Thoracic aorta (tissue), 2 donors: ENCODE results near the gene KCNIP1. TPM values are rescaled to one million over a fixed set of nuclear protein-coding genes. Genes with fewer than 3 reads are reported as not detected.

ENCODE experiments used
- ATAC-seq: fragments of 150-250 bp; one replicate; pipeline ENCODE4 v1.8.0; 2017; ENCODE audit warnings: low read depth; ENCODE audit not compliant: insufficient number of reproducible peaks, low FRiP score
- DNase-seq: peaks from one replicate; pipeline ENCODE4 v3.0.0-alpha.2; 2020; ENCODE audit warnings: low spot score
- H3K27ac ChIP-seq, 2 donors: fragments of 200-600 bp; sonication (generic); 1 replicate in 1 of 2; 2 replicates in 1 of 2; pipeline ENCODE4 v1.5.1; 2016; ENCODE audit warnings: mild to moderate bottlenecking in 2 of 2, moderate library complexity in 2 of 2
- H3K27me3 ChIP-seq: fragments of 200-600 bp; sonication (generic); replicated peaks from 2 replicates; pipeline ENCODE4 v1.6.0; 2016; ENCODE audit warnings: mild to moderate bottlenecking; ENCODE audit not compliant: insufficient read depth
- H3K36me3 ChIP-seq: fragments of 200-600 bp; sonication (generic); one replicate; pipeline ENCODE4 v1.5.1; 2016
- H3K4me1 ChIP-seq, 2 donors: fragments of 200-600 bp; sonication (generic); 1 replicate in 1 of 2; 2 replicates in 1 of 2; pipeline versions ENCODE4 v1.5.1 to v1.6.0; 2016; ENCODE audit warnings: low read depth in 2 of 2, mild to moderate bottlenecking in 1 of 2; ENCODE audit not compliant: control insufficient read depth in 1 of 2
- H3K4me3 ChIP-seq: fragments of 200-600 bp; sonication (generic); 2 replicates; pipeline ENCODE4 v1.5.1; 2016; ENCODE audit warnings: mild to moderate bottlenecking
- H3K9me3 ChIP-seq: fragments of 200-600 bp; sonication (generic); 2 replicates; pipeline ENCODE4 v1.5.1; 2016
- total RNA-seq, 2 donors: library from RNA; depleted of rRNA; stranded (reverse); fragments of >200 nt; gene quantifications; one replicate each; pipeline versions ENCODE4 v1.1.0 to v1.2.3, GENCODE V29; 2016
- TF ChIP-seq, protein P1 (sequence below): fragments of 200-600 bp; sonication (generic); IDR thresholded peaks from one replicate; pipeline ENCODE4 v1.5.1; 2019; ENCODE audit warnings: antibody characterized with exemption

Gene KCNIP1
- total RNA-seq, 2 donors from 2014 or later = not detected

DNA sequence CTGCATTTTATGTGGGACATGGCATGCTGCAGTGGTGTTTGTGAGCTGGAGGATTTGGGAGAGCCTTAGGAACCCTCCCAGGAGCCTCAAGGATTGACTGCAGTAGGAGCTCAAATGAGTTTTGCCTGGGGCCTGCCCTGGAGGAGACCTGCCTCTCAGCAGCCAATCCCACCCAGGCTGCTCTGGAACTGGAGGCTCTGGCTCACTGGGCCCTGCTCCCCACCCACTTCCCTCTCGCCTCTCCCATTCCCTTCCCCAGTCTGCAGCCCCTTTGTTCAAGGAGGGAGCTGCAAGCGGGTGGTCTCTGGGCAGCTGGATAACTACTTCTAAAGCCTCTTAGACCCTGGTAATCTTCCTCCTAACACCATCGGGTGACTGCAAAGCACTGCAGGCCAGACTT lies 24.2 kb downstream of the KCNIP1 start:
- Histone ChIP-seq H3K27ac (no peak overlapping the region), H3K4me3 (no peak overlapping the region), H3K36me3 (no peaks in the 10 kb centered on the region), H3K9me3 (no peaks in the 10 kb centered on the region), H3K4me1 (no peaks in the 10 kb centered on the region), H3K27me3 (no peaks in the 10 kb centered on the region)
- no peak for DNase-seq
- ATAC-seq = no peak
- TF ChIP-seq, protein P1, sequence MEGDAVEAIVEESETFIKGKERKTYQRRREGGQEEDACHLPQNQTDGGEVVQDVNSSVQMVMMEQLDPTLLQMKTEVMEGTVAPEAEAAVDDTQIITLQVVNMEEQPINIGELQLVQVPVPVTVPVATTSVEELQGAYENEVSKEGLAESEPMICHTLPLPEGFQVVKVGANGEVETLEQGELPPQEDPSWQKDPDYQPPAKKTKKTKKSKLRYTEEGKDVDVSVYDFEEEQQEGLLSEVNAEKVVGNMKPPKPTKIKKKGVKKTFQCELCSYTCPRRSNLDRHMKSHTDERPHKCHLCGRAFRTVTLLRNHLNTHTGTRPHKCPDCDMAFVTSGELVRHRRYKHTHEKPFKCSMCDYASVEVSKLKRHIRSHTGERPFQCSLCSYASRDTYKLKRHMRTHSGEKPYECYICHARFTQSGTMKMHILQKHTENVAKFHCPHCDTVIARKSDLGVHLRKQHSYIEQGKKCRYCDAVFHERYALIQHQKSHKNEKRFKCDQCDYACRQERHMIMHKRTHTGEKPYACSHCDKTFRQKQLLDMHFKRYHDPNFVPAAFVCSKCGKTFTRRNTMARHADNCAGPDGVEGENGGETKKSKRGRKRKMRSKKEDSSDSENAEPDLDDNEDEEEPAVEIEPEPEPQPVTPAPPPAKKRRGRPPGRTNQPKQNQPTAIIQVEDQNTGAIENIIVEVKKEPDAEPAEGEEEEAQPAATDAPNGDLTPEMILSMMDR = no peak

DNA sequence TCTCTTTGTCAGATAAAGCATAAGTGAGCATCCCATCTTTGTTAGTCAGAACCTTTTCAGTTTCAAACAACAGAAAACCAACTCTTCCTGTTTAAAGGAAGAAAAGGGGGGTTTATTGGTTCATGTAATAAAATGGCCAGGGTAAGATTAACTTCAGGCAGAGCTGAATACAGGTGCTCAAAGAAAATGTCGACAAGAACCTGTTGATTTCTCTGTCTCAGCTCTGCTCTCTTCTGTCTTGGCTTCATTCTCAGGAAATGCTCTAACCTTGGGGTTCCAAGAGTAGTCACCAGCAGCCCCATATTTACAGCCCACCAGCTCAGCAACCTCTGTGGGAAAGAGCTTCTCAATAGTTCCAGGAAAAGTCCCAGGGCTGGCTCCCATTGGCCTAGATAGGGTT lies 25.2 kb downstream of the KCNIP1 start:
- no peak overlapping the region for H3K27ac ChIP-seq
- H3K4me3 ChIP-seq = no peak overlapping the region
- DNase-seq = no peak
- H3K27me3 ChIP-seq = no peaks in the 10 kb centered on the region
- H3K36me3 ChIP-seq = no peaks in the 10 kb centered on the region
- no peak for ATAC-seq
- TF ChIP-seq, protein P1 = no peak
- no peaks in the 10 kb centered on the region for H3K9me3 ChIP-seq
- H3K4me1 ChIP-seq = no peaks in the 10 kb centered on the region

DNA sequence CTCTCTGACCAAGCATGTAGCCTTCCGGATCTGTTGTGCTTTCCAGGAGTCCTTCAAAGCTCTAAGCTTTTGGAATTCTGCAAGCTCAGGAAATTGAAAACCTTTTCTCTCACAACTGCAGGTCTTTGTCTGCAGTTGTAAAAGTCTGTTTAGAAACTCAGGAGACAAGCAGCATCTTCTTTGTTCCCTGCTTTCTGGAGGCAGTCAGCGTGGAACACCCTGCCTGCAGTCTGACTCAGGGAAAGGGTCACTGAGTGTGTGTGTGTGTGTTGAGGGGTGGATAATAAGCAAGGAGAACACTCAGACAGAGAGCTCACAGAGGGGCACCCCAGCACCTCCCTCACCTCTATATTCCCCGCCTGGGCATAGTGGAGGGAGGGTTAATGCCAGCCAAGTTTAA lies 29.1 kb downstream of the KCNIP1 start:
- no peaks in the 10 kb centered on the region for H3K36me3 ChIP-seq
- ATAC-seq (no peak), DNase-seq (no peak)
- no peaks in the 10 kb centered on the region for H3K4me1 ChIP-seq
- TF ChIP-seq, protein P1 = no peak
- no peak overlapping the region for H3K27ac ChIP-seq
- no peaks in the 10 kb centered on the region for H3K9me3 ChIP-seq
- H3K4me3 ChIP-seq = no peak overlapping the region
- H3K27me3 ChIP-seq = no peaks in the 10 kb centered on the region

DNA sequence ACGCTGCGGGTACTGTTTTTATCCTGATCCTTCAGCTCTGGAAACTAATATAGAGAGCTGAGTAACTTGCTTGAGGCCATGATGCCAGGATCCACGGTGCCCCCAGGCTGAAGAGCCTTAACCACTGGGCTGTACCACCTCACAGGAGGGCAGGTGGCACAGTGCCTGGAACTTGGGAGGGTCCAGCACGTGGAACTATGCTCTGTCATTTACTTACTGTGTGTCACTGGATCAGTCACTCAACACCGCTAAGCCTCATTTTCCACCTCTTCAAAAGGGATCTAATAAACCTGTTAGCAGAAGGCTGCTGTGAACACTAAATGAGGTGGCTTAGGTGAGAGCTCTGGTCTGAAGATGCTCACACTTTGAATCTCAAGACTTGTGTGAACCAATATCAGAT lies 29.6 kb downstream of the KCNIP1 start:
- ATAC-seq = no peak
- Histone ChIP-seq H3K4me1 (no peaks in the 10 kb centered on the region), H3K27ac (no peak overlapping the region), H3K9me3 (no peaks in the 10 kb centered on the region), H3K4me3 (no peak overlapping the region), H3K27me3 (no peaks in the 10 kb centered on the region), H3K36me3 (no peaks in the 10 kb centered on the region)
- no peak for DNase-seq
- TF ChIP-seq, protein P1 = no peak

DNA sequence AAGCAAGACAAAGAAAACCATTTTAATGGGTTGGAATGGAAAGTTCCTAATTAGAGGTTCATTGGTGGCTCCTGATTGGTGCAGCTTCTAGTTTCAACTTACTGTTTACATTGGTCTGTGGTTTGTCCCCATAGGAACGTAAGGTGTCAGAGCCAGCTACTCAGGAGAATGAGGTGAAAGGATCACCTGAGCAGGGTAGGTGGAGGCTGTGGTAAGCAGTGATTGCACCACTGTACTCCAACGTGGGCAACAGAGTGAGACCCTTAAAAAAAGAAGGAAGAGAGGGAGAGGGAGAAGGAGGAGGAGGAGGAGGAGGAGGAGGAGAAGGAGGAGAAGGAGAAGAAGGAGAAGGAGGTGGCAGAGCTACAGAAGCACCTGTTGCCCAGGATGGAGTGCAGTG lies 30.4 kb downstream of the KCNIP1 start:
- H3K4me3 ChIP-seq = no peak overlapping the region
- H3K27ac ChIP-seq = no peak overlapping the region
- H3K9me3 ChIP-seq = no peaks in the 10 kb centered on the region
- no peaks in the 10 kb centered on the region for H3K4me1 ChIP-seq
- TF ChIP-seq, protein P1 = no peak
- ATAC-seq (no peak), DNase-seq (no peak)
- H3K36me3 ChIP-seq = no peaks in the 10 kb centered on the region
- no peaks in the 10 kb centered on the region for H3K27me3 ChIP-seq
